Sigmoid colon (tissue), 7 donors: ENCODE data around the gene UBALD2. TPM values are rescaled to one million over a fixed set of nuclear protein-coding genes. Genes with fewer than 3 reads are reported as not detected.

ENCODE experiments used
- DNase-seq: peaks from one replicate; pipeline ENCODE4 v3.0.0-alpha.2; 2019
- H3K27ac ChIP-seq, 4 donors: fragments of 200-600 bp; sonication (generic); one replicate each; pipeline ENCODE4 v1.5.1; 2016 to 2019; ENCODE audit warnings: mild to moderate bottlenecking in 1 of 4
- H3K27me3 ChIP-seq, 3 donors: fragments of 200-600 bp; sonication (generic); one replicate each; pipeline ENCODE4 v1.5.1; 2019; ENCODE audit warnings: mild to moderate bottlenecking in 1 of 3
- H3K36me3 ChIP-seq, 4 donors: fragments of 200-600 bp; sonication (generic); one replicate each; pipeline ENCODE4 v1.5.1; 2016 to 2019
- H3K4me1 ChIP-seq, 4 donors: fragments of 200-600 bp; sonication (generic); one replicate each; pipeline ENCODE4 v1.5.1; 2017 to 2019
- H3K4me3 ChIP-seq, 4 donors: fragments of 200-600 bp; sonication (generic); one replicate each; pipeline ENCODE4 v1.5.1; 2017 to 2019; ENCODE audit warnings: mild to moderate bottlenecking in 2 of 4, moderate library complexity in 1 of 4
- H3K9me3 ChIP-seq, 4 donors: fragments of 200-600 bp in 3 of 4; sonication (generic) in 3 of 4; one replicate each; pipeline versions ENCODE4 v1.5.1 to v1.6.1; 2013 to 2019
- CTCF ChIP-seq, 4 experiments: fragments of 450-650 bp in 3 of 4; fragments of 200-600 bp in 1 of 4; IDR thresholded peaks; one replicate each; pipeline ENCODE4 v1.5.1; 2016 to 2019; ENCODE audit warnings: antibody characterized with exemption in 4 of 4, mild to moderate bottlenecking in 3 of 4, moderate library complexity in 2 of 4
- EP300 ChIP-seq, 4 donors: sonication (generic); formaldehyde crosslinking; IDR thresholded peaks; one replicate each; pipeline ENCODE4 v1.6.1; 2017; ENCODE audit warnings: antibody characterized with exemption in 4 of 4
- POLR2A ChIP-seq, 2 donors: fragments of 450-650 bp; IDR thresholded peaks; one replicate each; pipeline ENCODE4 v1.6.1; 2016; ENCODE audit warnings: antibody characterized with exemption in 2 of 2, mild to moderate bottlenecking in 2 of 2, moderate library complexity in 2 of 2
- POLR2AphosphoS5 ChIP-seq, 4 donors: sonication (generic); formaldehyde crosslinking; IDR thresholded peaks; one replicate each; pipeline ENCODE4 v1.6.1; 2017; ENCODE audit warnings: antibody characterized with exemption in 4 of 4
- WGBS, 2 donors: extraction: QIAGEN DNeasy Blood & Tissue Kit; methylation state at CpG; one replicate each; pipeline ENCODE4 v1.1.7; 2013; 5-methylcytosine and 5-hydroxymethylcytosine counted together
- intact Hi-C: fragments of 100-400 bp; cut with DNase I; formaldehyde crosslinking; loops from one replicate; pipeline ENCODE4 v1.15.1; 2023
- polyA plus RNA-seq, 3 donors: library from polyadenylated mRNA; stranded (reverse); fragments of 200-250 nt; gene quantifications; one replicate each; pipeline ENCODE4 v1.2.3, GENCODE V29; 2013
- total RNA-seq, 4 donors: library from RNA; depleted of rRNA; stranded (reverse); fragments of >200 nt; gene quantifications; one replicate each; pipeline ENCODE4 v1.1.0, GENCODE V29; 2016
- donor health status: healthy with polysubstance abuse.
- donor health status: Bipolar disorder and iron deficiency.
- donor health status: healthy.

The UBALD2 gene
- total and polyA plus RNA-seq, 7 donors: 3.9 to 105 (median 11.8) TPM

GRCh38 chr17:76275382-76276068, 10.4 kb downstream of the UBALD2 start:
- Histone ChIP-seq H3K9me3 (no peaks in the 10 kb centered on the region), H3K27me3 (no peaks in the 10 kb centered on the region), H3K4me3 (no peak overlapping the region), H3K4me1 (peaks cover 0 to 30% (median 27%) of the 10 kb centered on the region in 4 donors), H3K27ac (no peak overlapping the region), H3K36me3 (peaks cover 0 to 7% (median 4%) of the 10 kb centered on the region in 4 donors)
- no peak for DNase-seq
- WGBS, 2 donors: 86 to 94% methylated on average over 22 of the region's 22 CpGs
- intact Hi-C loops: loop anchor here (5.0 kb wide), 1 partner anchor 273 kb away; the partner anchor contains the start of gene CDK3
- no peak for TF ChIP-seq CTCF (IDR thresholded peaks at IDR 0.05)

DNA sequence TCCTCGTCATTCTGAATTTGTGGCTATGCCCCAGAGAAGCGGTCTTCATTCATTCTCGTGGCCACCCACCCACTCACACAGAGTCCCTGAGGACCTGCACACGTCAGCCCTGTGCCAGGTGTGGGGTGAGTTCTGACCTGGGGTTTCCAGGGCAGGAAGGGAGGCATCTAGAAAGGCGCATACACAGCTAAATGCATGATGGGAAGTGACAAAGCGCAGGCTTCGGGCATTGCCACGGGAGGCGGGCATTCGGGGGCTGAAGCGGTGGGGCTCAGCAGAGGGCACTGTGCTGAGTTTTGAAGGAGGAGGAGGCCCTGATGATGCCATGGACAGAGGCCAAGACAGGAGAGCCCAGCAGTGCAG, 10.9 kb downstream of the UBALD2 start:
- H3K27me3 ChIP-seq: no peaks in the 10 kb centered on the region
- peaks cover 0 to 2% (median 0%) of the 10 kb centered on the region in 4 donors for H3K36me3 ChIP-seq
- 77 to 88% methylated on average over 11 of the region's 11 CpGs for WGBS, 2 donors
- intact Hi-C loops: loop anchor here (5.0 kb wide), 1 partner anchor 274 kb away; the partner anchor contains the start of gene CDK3
- peaks cover 0 to 26% (median 23%) of the 10 kb centered on the region in 4 donors for H3K4me1 ChIP-seq
- no peak overlapping the region for H3K4me3 ChIP-seq
- no peak for TF ChIP-seq POLR2AphosphoS5 (IDR thresholded peaks at IDR 0.05)
- TF ChIP-seq EP300 (IDR thresholded peaks at IDR 0.05): no peak
- TF ChIP-seq CTCF (IDR thresholded peaks at IDR 0.05): no peak
- DNase-seq: no peak
- no peaks in the 10 kb centered on the region for H3K9me3 ChIP-seq
- H3K27ac ChIP-seq: no peak overlapping the region

DNA sequence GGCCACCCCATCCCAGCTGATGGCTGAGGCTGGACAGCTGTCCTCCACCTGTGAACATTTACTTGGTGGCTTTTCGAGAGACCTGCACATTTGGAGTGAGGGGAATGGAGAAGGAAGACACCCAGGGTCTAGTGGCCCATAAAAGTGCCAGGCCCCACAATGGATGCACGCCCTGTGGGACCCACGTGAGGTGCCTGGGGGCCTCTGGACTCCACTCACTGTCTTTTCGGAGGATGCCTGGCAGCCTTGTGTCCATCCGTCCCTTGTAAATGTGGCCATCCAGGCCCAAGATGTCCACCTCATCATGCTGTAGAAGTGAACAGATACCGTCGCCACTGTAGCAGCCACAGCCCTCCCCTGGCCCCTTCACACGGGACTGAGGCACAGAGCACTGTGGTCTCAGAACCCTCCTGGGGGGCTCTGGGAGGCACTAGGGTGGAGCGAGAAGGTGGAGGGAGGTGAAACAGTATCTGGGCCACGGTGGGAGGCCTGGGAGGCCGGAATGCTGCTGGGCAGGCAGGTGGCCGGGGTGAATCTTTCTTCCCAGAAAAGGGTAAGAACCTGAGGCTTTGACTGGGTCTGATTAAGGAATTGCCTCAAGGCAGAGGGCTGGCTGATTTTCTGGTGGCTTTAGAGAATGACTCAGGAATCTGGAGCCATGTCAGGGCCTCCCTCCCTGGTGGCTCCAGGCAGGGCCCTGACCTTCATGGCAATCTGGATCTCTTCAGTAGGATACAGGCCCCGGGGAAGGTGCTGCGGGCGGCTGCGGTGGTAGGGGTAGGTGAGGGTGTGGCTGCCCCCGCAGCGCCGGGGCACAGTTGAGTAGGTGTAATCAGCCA, 11.5 kb downstream of the UBALD2 start:
- Histone ChIP-seq H3K27me3 (no peaks in the 10 kb centered on the region), H3K9me3 (no peaks in the 10 kb centered on the region), H3K27ac (no peak overlapping the region), H3K4me1 (peaks cover 0 to 20% (median 18%) of the 10 kb centered on the region in 4 donors), H3K36me3 (no peaks in the 10 kb centered on the region), H3K4me3 (no peak overlapping the region)
- no peak for DNase-seq
- intact Hi-C loops: loop anchor here (5.0 kb wide), 1 partner anchor 274 kb away; the partner anchor contains the start of gene CDK3
- TF ChIP-seq CTCF (IDR thresholded peaks at IDR 0.05): no peak
- no peak for TF ChIP-seq POLR2A (IDR thresholded peaks at IDR 0.05)
- no peak for TF ChIP-seq EP300 (IDR thresholded peaks at IDR 0.05)
- TF ChIP-seq POLR2AphosphoS5 (IDR thresholded peaks at IDR 0.05): no peak
- 90 to 94% methylated on average over 19 of the region's 19 CpGs for WGBS, 2 donors

DNA sequence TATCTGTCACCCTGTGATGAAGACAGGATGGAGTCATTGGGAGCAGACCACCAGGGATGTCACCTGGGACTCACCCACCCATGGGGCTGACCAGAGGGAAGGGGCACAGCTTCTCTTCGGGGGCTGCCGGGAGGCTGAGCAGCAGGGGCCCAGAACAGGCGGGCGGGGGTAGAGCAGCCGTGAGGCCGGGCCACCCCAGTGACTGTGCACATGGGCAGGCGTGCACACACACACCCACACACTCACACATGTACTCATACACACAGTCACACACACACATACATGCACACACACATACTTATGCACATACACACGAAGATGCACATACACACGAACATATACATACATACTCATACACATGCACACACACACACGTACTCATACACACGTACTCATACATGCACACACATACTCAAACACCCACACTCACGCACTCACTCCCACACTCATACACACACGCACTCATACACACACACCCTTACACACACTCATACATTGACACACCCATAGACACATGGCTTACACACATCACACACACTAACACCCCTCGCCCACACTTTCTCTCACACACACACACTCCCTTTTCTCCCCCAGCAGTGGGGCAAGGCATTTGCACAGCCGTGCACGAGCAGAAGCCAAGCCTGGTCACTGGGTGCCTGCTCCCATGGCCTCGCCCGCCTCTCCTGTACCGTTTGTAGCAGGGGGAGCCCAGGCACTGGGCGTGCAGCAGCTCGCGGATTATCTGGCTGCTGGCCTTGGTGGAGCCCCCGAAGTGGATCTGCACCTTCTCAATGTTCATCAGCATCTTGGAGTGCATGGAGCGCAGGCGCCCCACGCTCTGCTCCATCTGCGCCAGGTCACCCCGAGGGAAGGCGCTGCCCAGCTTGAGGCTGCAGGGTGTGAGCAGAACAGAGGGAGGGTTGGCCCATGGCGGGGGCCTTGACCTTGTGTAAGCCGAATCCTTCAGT, 12.4 kb downstream of the UBALD2 start:
- Histone ChIP-seq H3K27ac (no peak overlapping the region), H3K4me3 (no peak overlapping the region), H3K27me3 (no peaks in the 10 kb centered on the region), H3K36me3 (no peaks in the 10 kb centered on the region), H3K9me3 (no peaks in the 10 kb centered on the region), H3K4me1 (peaks cover 0 to 20% (median 9%) of the 10 kb centered on the region in 4 donors)
- no peak for DNase-seq
- intact Hi-C loops: loop anchor here (5.0 kb wide), 1 partner anchor 275 kb away; the partner anchor contains the start of gene CDK3
- 88 to 90% methylated on average over 31 of the region's 31 CpGs for WGBS, 2 donors
- no peak for TF ChIP-seq EP300 (IDR thresholded peaks at IDR 0.05)
- TF ChIP-seq POLR2AphosphoS5 (IDR thresholded peaks at IDR 0.05): no peak
- TF ChIP-seq POLR2A (IDR thresholded peaks at IDR 0.05): no peak
- no peak for TF ChIP-seq CTCF (IDR thresholded peaks at IDR 0.05)
